Mesenchymal stem cell (in vitro differentiated cells and primary cell): ENCODE data around the gene LDB2.
"Not testable (repeated sequence)": the region's sequence is repeated elsewhere in the genome, so short reads cannot be mapped to it uniquely, and the experiment has no call there.

Source experiments
- DNase-seq: peaks from one replicate; pipeline ENCODE4 v3.0.0-alpha.2; 2013
- H2AFZ ChIP-seq: one replicate; pipeline ENCODE4 v1.6.1; 2013; ENCODE audit warnings: low read depth, mild to moderate bottlenecking, control low read depth, inconsistent platforms, low read length, moderate library complexity
- H2AK5ac ChIP-seq: 2 replicates; pipeline ENCODE4 v1.6.1; 2013; ENCODE audit warnings: low read length, moderate library complexity, mild to moderate bottlenecking, inconsistent platforms; ENCODE audit not compliant: severe bottlenecking
- H2BK120ac ChIP-seq: one replicate; pipeline ENCODE4 v1.6.1; 2013; ENCODE audit warnings: low read depth, mild to moderate bottlenecking, inconsistent platforms, low read length, moderate library complexity
- H2BK12ac ChIP-seq, 2 experiments: one replicate each; pipeline ENCODE4 v1.6.1; 2013; ENCODE audit warnings: inconsistent platforms in 2 of 2, low read length in 2 of 2, mild to moderate bottlenecking in 2 of 2, moderate library complexity in 2 of 2, control low read depth in 1 of 2
- H2BK15ac ChIP-seq: one replicate; pipeline ENCODE4 v1.6.1; 2013; ENCODE audit warnings: mild to moderate bottlenecking, low read depth, inconsistent platforms; ENCODE audit not compliant: poor library complexity, severe bottlenecking
- H2BK5ac ChIP-seq: 2 replicates; pipeline ENCODE4 v1.6.1; 2013; ENCODE audit warnings: low read depth, mild to moderate bottlenecking, low read length, control low read depth, inconsistent platforms; ENCODE audit not compliant: poor library complexity, severe bottlenecking
- H3K14ac ChIP-seq, 2 experiments: one replicate each; pipeline ENCODE4 v1.6.1; 2013; ENCODE audit warnings: inconsistent platforms in 2 of 2, low read length in 2 of 2, control low read depth in 1 of 2, mild to moderate bottlenecking in 1 of 2, moderate library complexity in 1 of 2
- H3K18ac ChIP-seq, 2 experiments: one replicate each; pipeline ENCODE4 v1.6.1; 2013; ENCODE audit warnings: inconsistent platforms in 2 of 2, low read length in 2 of 2, control low read depth in 1 of 2, low read depth in 1 of 2, mild to moderate bottlenecking in 1 of 2
- H3K23ac ChIP-seq, 2 experiments: one replicate each; pipeline ENCODE4 v1.6.1; 2013; ENCODE audit warnings: inconsistent platforms in 2 of 2, low read length in 2 of 2, mild to moderate bottlenecking in 2 of 2, moderate library complexity in 2 of 2, control low read depth in 1 of 2
- H3K27ac ChIP-seq: 2 replicates; pipeline ENCODE4 v1.5.1; 2013; ENCODE audit warnings: mild to moderate bottlenecking, moderate library complexity, low read length, control low read depth, inconsistent platforms; ENCODE audit not compliant: poor library complexity, severe bottlenecking
- H3K27me3 ChIP-seq, 2 experiments: 2 replicates each; pipeline versions ENCODE4 v1.6.1 to v1.7.0; 2013; ENCODE audit warnings: low read length in 2 of 2, mild to moderate bottlenecking in 2 of 2, moderate library complexity in 2 of 2, control low read depth in 1 of 2, inconsistent platforms in 1 of 2; ENCODE audit not compliant: control insufficient read depth in 1 of 2, insufficient read depth in 1 of 2
- H3K36me3 ChIP-seq, 2 experiments: 2 replicates each; pipeline versions ENCODE4 v1.6.1 to v1.7.0; 2013; ENCODE audit warnings: low read length in 2 of 2, control low read depth in 1 of 2, inconsistent platforms in 1 of 2, low read depth in 1 of 2, mild to moderate bottlenecking in 1 of 2; ENCODE audit not compliant: insufficient read depth in 2 of 2, control insufficient read depth in 1 of 2
- H3K4ac ChIP-seq, 2 experiments: one replicate each; pipeline ENCODE4 v1.6.1; 2013; ENCODE audit warnings: inconsistent platforms in 2 of 2, low read length in 2 of 2, mild to moderate bottlenecking in 2 of 2, moderate library complexity in 2 of 2, control low read depth in 1 of 2, low read depth in 1 of 2
- H3K4me1 ChIP-seq: 2 replicates; pipeline ENCODE4 v1.6.1; 2013; ENCODE audit warnings: low read depth, low read length, control low read depth; ENCODE audit not compliant: control insufficient read depth, insufficient read depth
- H3K4me2 ChIP-seq: 2 replicates; pipeline ENCODE4 v1.6.1; 2013; ENCODE audit warnings: low read length, mild to moderate bottlenecking, inconsistent platforms; ENCODE audit not compliant: poor library complexity, severe bottlenecking
- H3K4me3 ChIP-seq, 2 experiments: 2 replicates each; pipeline versions ENCODE4 v1.5.1 to v1.7.0; 2013; ENCODE audit warnings: low read length in 2 of 2, mild to moderate bottlenecking in 2 of 2, control low read depth in 1 of 2, low read depth in 1 of 2; ENCODE audit not compliant: insufficient read depth in 1 of 2
- H3K79me1 ChIP-seq: replicated peaks from 2 replicates; pipeline ENCODE4 v1.6.1; 2013; ENCODE audit warnings: mild to moderate bottlenecking, control low read depth, low read length, inconsistent platforms; ENCODE audit not compliant: poor library complexity, severe bottlenecking
- H3K9ac ChIP-seq: 2 replicates; pipeline ENCODE4 v1.7.0; 2013; ENCODE audit warnings: mild to moderate bottlenecking, low read length, moderate library complexity
- H3K9me3 ChIP-seq: 2 replicates; pipeline ENCODE4 v1.7.0; 2013; ENCODE audit warnings: mild to moderate bottlenecking, low read length; ENCODE audit not compliant: control insufficient read depth
- H4K8ac ChIP-seq: one replicate; pipeline ENCODE4 v1.6.1; 2013; ENCODE audit warnings: inconsistent platforms, mild to moderate bottlenecking, low read length, moderate library complexity
- H4K91ac ChIP-seq: one replicate; pipeline ENCODE4 v1.6.1; 2013; ENCODE audit warnings: mild to moderate bottlenecking, low read length, inconsistent platforms
- WGBS: methylation state at CpG from one replicate; pipeline ENCODE4 v1.1.7; 2013; ENCODE audit warnings: mixed read lengths; 5-methylcytosine and 5-hydroxymethylcytosine counted together

Gene LDB2

GRCh38 chr4:16572161-16572560 is 326.3 kb downstream of the LDB2 start:
- no peaks in the 10 kb centered on the region for H3K9me3 ChIP-seq
- no peak overlapping the region for H2AK5ac ChIP-seq
- no peak overlapping the region for H3K14ac ChIP-seq
- no peaks in the 10 kb centered on the region for H3K4me1 ChIP-seq
- no peak overlapping the region for H4K91ac ChIP-seq
- 100% methylated on average over 3 of the region's 3 CpGs for WGBS
- no peak overlapping the region for H3K4me3 ChIP-seq
- H3K27me3 ChIP-seq, result no peaks in the 10 kb centered on the region
- no peak overlapping the region for H3K4ac ChIP-seq
- H3K27ac ChIP-seq, result no peak overlapping the region
- no peak overlapping the region for H3K9ac ChIP-seq
- no peak for DNase-seq
- H3K18ac ChIP-seq, result no peak overlapping the region
- no peak overlapping the region for H2BK15ac ChIP-seq
- H3K79me1 ChIP-seq, result no peaks in the 10 kb centered on the region
- H2BK120ac ChIP-seq, result no peak overlapping the region
- no peak overlapping the region for H2BK5ac ChIP-seq
- no peak overlapping the region for H3K23ac ChIP-seq
- H3K4me2 ChIP-seq, result no peak overlapping the region
- no peak overlapping the region for H2AFZ ChIP-seq
- no peak overlapping the region for H4K8ac ChIP-seq
- no peak overlapping the region for H2BK12ac ChIP-seq
- H3K36me3 ChIP-seq, result peaks cover 0 to 5% of the 10 kb centered on the region in 2 experiments

- no peaks in the 10 kb centered on the region for H3K9me3 ChIP-seq
- no peak overlapping the region for H4K8ac ChIP-seq
- H3K27ac ChIP-seq, result no peak overlapping the region
- H3K4me2 ChIP-seq, result no peak overlapping the region
- 86% methylated on average over 1 of the region's 2 CpGs for WGBS
- no peaks in the 10 kb centered on the region for H3K27me3 ChIP-seq
- H2BK15ac ChIP-seq, result no peak overlapping the region
- no peaks in the 10 kb centered on the region for H3K4me1 ChIP-seq
- H2AK5ac ChIP-seq, result no peak overlapping the region
- H3K14ac ChIP-seq, result no peak overlapping the region
- no peak overlapping the region for H4K91ac ChIP-seq
- H2BK120ac ChIP-seq, result no peak overlapping the region
- no peak overlapping the region for H2AFZ ChIP-seq
- no peak overlapping the region for H3K9ac ChIP-seq
- no peak overlapping the region for H3K4ac ChIP-seq
- DNase-seq, result no peak
- H3K36me3 ChIP-seq, result peaks cover 0 to 5% of the 10 kb centered on the region in 2 experiments
- H2BK12ac ChIP-seq, result no peak overlapping the region
- no peak overlapping the region for H2BK5ac ChIP-seq
- H3K4me3 ChIP-seq, result no peak overlapping the region
- H3K18ac ChIP-seq, result no peak overlapping the region
- H3K23ac ChIP-seq, result no peak overlapping the region
- H3K79me1 ChIP-seq, result no peaks in the 10 kb centered on the region
Measured at GRCh38 chr4:16569790-16570189, 328.7 kb downstream of the LDB2 start.

GRCh38 chr4:16557316-16557715 is 341.1 kb downstream of the LDB2 start:
- not testable (repeated sequence) for H4K8ac ChIP-seq, H3K18ac ChIP-seq, H2BK120ac ChIP-seq, H3K4me2 ChIP-seq, H3K4me3 ChIP-seq, H2BK5ac ChIP-seq, H2AFZ ChIP-seq, H3K23ac ChIP-seq, H3K9me3 ChIP-seq, H3K36me3 ChIP-seq, H3K4ac ChIP-seq, H2BK12ac ChIP-seq, H2AK5ac ChIP-seq, H3K79me1 ChIP-seq, H3K14ac ChIP-seq, H4K91ac ChIP-seq, DNase-seq, H3K27me3 ChIP-seq, H3K9ac ChIP-seq, H2BK15ac ChIP-seq, H3K27ac ChIP-seq, H3K4me1 ChIP-seq
- 94% methylated on average over 13 of the region's 14 CpGs for WGBS

GRCh38 chr4:16555156-16555555 is 343.3 kb downstream of the LDB2 start:
- Histone ChIP-seq H3K14ac (no peak overlapping the region), H3K9ac (no peak overlapping the region), H3K4ac (no peak overlapping the region), H3K36me3 (no peaks in the 10 kb centered on the region), H3K23ac (no peak overlapping the region), H3K27ac (no peak overlapping the region), H2BK15ac (no peak overlapping the region), H3K4me2 (no peak overlapping the region), H2AFZ (no peak overlapping the region), H3K27me3 (no peaks in the 10 kb centered on the region), H4K8ac (no peak overlapping the region), H3K18ac (no peak overlapping the region), H2BK120ac (no peak overlapping the region), H3K79me1 (no peaks in the 10 kb centered on the region), H2BK5ac (no peak overlapping the region), H3K4me1 (no peaks in the 10 kb centered on the region), H3K4me3 (no peak overlapping the region), H4K91ac (no peak overlapping the region), H3K9me3 (no peaks in the 10 kb centered on the region), H2BK12ac (no peak overlapping the region), H2AK5ac (no peak overlapping the region)
- no peak for DNase-seq
- WGBS, result 93% methylated on average over 4 of the region's 4 CpGs
